Adrenal gland (tissue), 5 donors: ENCODE results near the gene MYO18A.

Source experiments
- POLR2A ChIP-seq, 2 donors: fragments of 450-650 bp; IDR thresholded peaks; one replicate each; pipeline ENCODE4 v1.6.1; 2017; ENCODE audit warnings: antibody characterized with exemption in 2 of 2, mild to moderate bottlenecking in 2 of 2, moderate library complexity in 1 of 2
- TF ChIP-seq, protein P1 (sequence below), 6 experiments: fragments of 450-650 bp in 4 of 6; fragments of 200-600 bp in 2 of 6; sonication (generic) in 1 of 6; IDR thresholded peaks; 1 replicate in 5 of 6; 2 replicates in 1 of 6; pipeline versions ENCODE4 v1.5.1 to v1.8.0; 2016 to 2021; ENCODE audit warnings: antibody characterized with exemption in 6 of 6, mild to moderate bottlenecking in 2 of 6, moderate library complexity in 1 of 6
- donor health status: DM: no; HTN: no; CAD: no.

DNA sequence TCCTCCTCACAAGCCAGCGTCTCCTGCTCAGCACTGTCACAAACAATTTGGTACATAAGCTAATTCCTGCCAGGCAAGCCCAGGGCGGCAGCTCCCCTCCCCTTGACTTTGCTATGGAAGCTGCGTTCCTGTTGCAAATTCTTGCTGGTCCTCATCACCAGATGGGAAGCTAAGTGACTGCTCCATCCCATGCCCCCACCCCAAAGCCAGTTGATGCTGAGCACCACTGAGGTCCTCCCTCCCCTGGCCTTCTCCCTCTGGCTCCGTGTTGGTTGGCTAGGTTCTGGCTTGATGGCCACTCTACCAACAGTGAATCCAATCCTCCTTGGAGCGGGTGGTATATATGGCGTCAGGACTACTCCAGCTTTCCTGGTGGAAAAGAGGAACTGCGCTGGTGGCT, 102.9 kb downstream of the MYO18A start:
- TF ChIP-seq, protein P1, sequence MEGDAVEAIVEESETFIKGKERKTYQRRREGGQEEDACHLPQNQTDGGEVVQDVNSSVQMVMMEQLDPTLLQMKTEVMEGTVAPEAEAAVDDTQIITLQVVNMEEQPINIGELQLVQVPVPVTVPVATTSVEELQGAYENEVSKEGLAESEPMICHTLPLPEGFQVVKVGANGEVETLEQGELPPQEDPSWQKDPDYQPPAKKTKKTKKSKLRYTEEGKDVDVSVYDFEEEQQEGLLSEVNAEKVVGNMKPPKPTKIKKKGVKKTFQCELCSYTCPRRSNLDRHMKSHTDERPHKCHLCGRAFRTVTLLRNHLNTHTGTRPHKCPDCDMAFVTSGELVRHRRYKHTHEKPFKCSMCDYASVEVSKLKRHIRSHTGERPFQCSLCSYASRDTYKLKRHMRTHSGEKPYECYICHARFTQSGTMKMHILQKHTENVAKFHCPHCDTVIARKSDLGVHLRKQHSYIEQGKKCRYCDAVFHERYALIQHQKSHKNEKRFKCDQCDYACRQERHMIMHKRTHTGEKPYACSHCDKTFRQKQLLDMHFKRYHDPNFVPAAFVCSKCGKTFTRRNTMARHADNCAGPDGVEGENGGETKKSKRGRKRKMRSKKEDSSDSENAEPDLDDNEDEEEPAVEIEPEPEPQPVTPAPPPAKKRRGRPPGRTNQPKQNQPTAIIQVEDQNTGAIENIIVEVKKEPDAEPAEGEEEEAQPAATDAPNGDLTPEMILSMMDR (IDR thresholded peaks at IDR 0.05), result no peak
- TF ChIP-seq POLR2A (IDR thresholded peaks at IDR 0.05), result no peak
